MM.1S (cell line): ENCODE results near the gene DLD.

Source experiments
- DNase-seq: peaks from one replicate; pipeline ENCODE4 v3.0.0-alpha.2; 2015
- H2AFZ ChIP-seq: fragments of 300-600 bp; sonication (generic); 2 replicates; pipeline ENCODE4 v1.6.0; 2016; ENCODE audit warnings: antibody characterized with exemption, low read length
- H3F3A ChIP-seq: fragments of 300-600 bp; sonication (generic); 2 replicates; pipeline ENCODE4 v1.6.1; 2016; ENCODE audit warnings: mild to moderate bottlenecking, antibody characterized with exemption, low read length, moderate library complexity, mixed read lengths; ENCODE audit not compliant: insufficient read depth
- H3K27ac ChIP-seq: fragments of 300-600 bp; sonication (generic); 2 replicates; pipeline ENCODE4 v1.5.1; 2016; ENCODE audit warnings: mild to moderate bottlenecking, low read length
- H3K27me3 ChIP-seq: fragments of 300-600 bp; sonication (generic); replicated peaks from 2 replicates; pipeline ENCODE4 v1.6.0; 2016; ENCODE audit warnings: low read length; ENCODE audit not compliant: insufficient read depth
- H3K36me3 ChIP-seq: fragments of 300-600 bp; sonication (generic); replicated peaks from 2 replicates; pipeline ENCODE4 v1.6.1; 2016; ENCODE audit warnings: mild to moderate bottlenecking, low read length, mixed read lengths; ENCODE audit not compliant: insufficient read depth
- H3K4me1 ChIP-seq: fragments of 300-600 bp; sonication (generic); 2 replicates; pipeline ENCODE4 v1.6.1; 2016; ENCODE audit warnings: low read length, mixed read lengths
- H3K4me2 ChIP-seq: fragments of 300-600 bp; sonication (generic); 2 replicates; pipeline ENCODE4 v1.6.0; 2016; ENCODE audit warnings: low read depth, low read length
- H3K4me3 ChIP-seq: fragments of 300-600 bp; sonication (generic); 2 replicates; pipeline ENCODE4 v1.5.1; 2016; ENCODE audit warnings: low read length, mixed read lengths
- H3K79me2 ChIP-seq: fragments of 300-600 bp; sonication (generic); 2 replicates; pipeline ENCODE4 v1.6.1; 2016; ENCODE audit warnings: mixed run types, low read length, mixed read lengths
- H3K9ac ChIP-seq: fragments of 300-600 bp; sonication (generic); 2 replicates; pipeline ENCODE4 v1.6.1; 2016; ENCODE audit warnings: low read length, mixed read lengths
- H3K9me2 ChIP-seq: fragments of 300-600 bp; sonication (generic); replicated peaks from 2 replicates; pipeline ENCODE4 v1.6.1; 2016; ENCODE audit warnings: mild to moderate bottlenecking, low read length, mixed read lengths; ENCODE audit not compliant: insufficient read depth
- H3K9me3 ChIP-seq: fragments of 300-600 bp; sonication (generic); replicated peaks from 2 replicates; pipeline ENCODE4 v1.6.1; 2016; ENCODE audit warnings: mild to moderate bottlenecking, low read length, mixed read lengths; ENCODE audit not compliant: insufficient read depth
- H4K20me1 ChIP-seq: fragments of 300-600 bp; sonication (generic); 2 replicates; pipeline ENCODE4 v1.6.1; 2016; ENCODE audit warnings: mild to moderate bottlenecking, low read length, moderate library complexity, mixed read lengths; ENCODE audit not compliant: insufficient read depth
- CTCF ChIP-seq: fragments of 300-600 bp; sonication (generic); IDR thresholded peaks from 2 replicates; pipeline ENCODE4 v1.5.1; 2016; ENCODE audit warnings: antibody characterized with exemption, low read length, mixed read lengths
- EZH2 ChIP-seq: fragments of 300-600 bp; sonication (generic); optimal IDR thresholded peaks from 2 replicates; pipeline ENCODE3; 2017; ENCODE audit warnings: low read depth, mild to moderate bottlenecking, antibody characterized with exemption, low read length, mixed read lengths
- EZH2phosphoT487 ChIP-seq: fragments of 300-600 bp; sonication (generic); IDR thresholded peaks from 2 replicates; pipeline ENCODE4 v1.6.1; 2018; ENCODE audit warnings: antibody characterized with exemption, low read length

The DLD gene

GRCh38 chr7:107909445-107909844, 18.5 kb downstream of the DLD start:
- Histone ChIP-seq H3K9me2 (no peaks in the 10 kb centered on the region), H3K4me1 (no peaks in the 10 kb centered on the region), H3K9ac (no peak overlapping the region), H3K79me2 (peaks cover 12% of the 10 kb centered on the region; the same call in 1 of the 2 replicates), H3K36me3 (peaks cover 7% of the 10 kb centered on the region), H3K9me3 (no peaks in the 10 kb centered on the region), H3K4me3 (no peak overlapping the region), H3K27ac (no peak overlapping the region), H3F3A (no peaks in the 10 kb centered on the region), H4K20me1 (no peaks in the 10 kb centered on the region), H3K4me2 (no peak overlapping the region), H3K27me3 (no peaks in the 10 kb centered on the region), H2AFZ (no peak overlapping the region)
- DNase-seq, result no peak
- TF ChIP-seq EZH2, result no peak
- no peak for TF ChIP-seq EZH2phosphoT487
- no peak for TF ChIP-seq CTCF

GRCh38 chr7:107911981-107912380, 21.0 kb downstream of the DLD start:
- peaks cover 13% of the 10 kb centered on the region; the same call in 1 of the 2 replicates for H3K36me3 ChIP-seq

GRCh38 chr7:107913851-107914250, 22.9 kb downstream of the DLD start:
- H3K9me2 ChIP-seq, result no peaks in the 10 kb centered on the region
- no peaks in the 10 kb centered on the region for H4K20me1 ChIP-seq
- no peaks in the 10 kb centered on the region for H3K9me3 ChIP-seq
- TF ChIP-seq CTCF (no peak), EZH2 (no peak), EZH2phosphoT487 (no peak)
- H3K4me2 ChIP-seq, result no peak overlapping the region
- H3K27ac ChIP-seq, result no peak overlapping the region
- H3F3A ChIP-seq, result no peaks in the 10 kb centered on the region
- no peak for DNase-seq
- H3K4me1 ChIP-seq, result no peaks in the 10 kb centered on the region
- peaks cover 14% of the 10 kb centered on the region; the same call in 1 of the 2 replicates for H3K36me3 ChIP-seq
- H2AFZ ChIP-seq, result no peak overlapping the region
- H3K27me3 ChIP-seq, result no peaks in the 10 kb centered on the region
- peaks cover 12% of the 10 kb centered on the region; the same call in 1 of the 2 replicates for H3K79me2 ChIP-seq
- no peak overlapping the region for H3K9ac ChIP-seq
- no peak overlapping the region for H3K4me3 ChIP-seq

More at GRCh38 chr7:107911981-107912380, 21.0 kb downstream of the DLD start:
- no peak overlapping the region for H2AFZ ChIP-seq
- no peaks in the 10 kb centered on the region for H3K27me3 ChIP-seq
- no peak overlapping the region for H3K27ac ChIP-seq
- no peak overlapping the region for H3K4me3 ChIP-seq
- DNase-seq, result no peak
- no peak overlapping the region for H3K4me2 ChIP-seq
- TF ChIP-seq EZH2phosphoT487, result no peak
- no peak for TF ChIP-seq CTCF
- TF ChIP-seq EZH2, result no peak
- peaks cover 12% of the 10 kb centered on the region; the same call in 1 of the 2 replicates for H3K79me2 ChIP-seq
- no peaks in the 10 kb centered on the region for H3F3A ChIP-seq
- H3K9me2 ChIP-seq, result no peaks in the 10 kb centered on the region
- no peaks in the 10 kb centered on the region for H3K4me1 ChIP-seq
- no peaks in the 10 kb centered on the region for H4K20me1 ChIP-seq
- no peaks in the 10 kb centered on the region for H3K9me3 ChIP-seq
- H3K9ac ChIP-seq, result no peak overlapping the region
